Lower leg skin (tissue), 4 donors: Measurements from ENCODE around the gene ALOX5. TPM values are rescaled to one million over a fixed set of nuclear protein-coding genes. Genes with fewer than 3 reads are reported as not detected.

Source experiments
- DNase-seq, 2 donors: peaks; one replicate each; pipeline ENCODE4 v3.0.0-alpha.2; 2019; ENCODE audit warnings: low spot score in 2 of 2
- H3K4me3 ChIP-seq: fragments of 200-600 bp; sonication (generic); 2 replicates; pipeline ENCODE4 v1.5.1; 2017; ENCODE audit warnings: mild to moderate bottlenecking, low read depth; ENCODE audit not compliant: poor library complexity, severe bottlenecking
- CTCF ChIP-seq, 3 donors: fragments of 450-650 bp; IDR thresholded peaks; one replicate each; pipeline ENCODE4 v1.5.1; 2016; ENCODE audit warnings: antibody characterized with exemption in 3 of 3, mild to moderate bottlenecking in 3 of 3, moderate library complexity in 2 of 3
- POLR2A ChIP-seq, 2 donors: fragments of 450-650 bp; IDR thresholded peaks; one replicate each; pipeline ENCODE4 v1.6.1; 2016 to 2017; ENCODE audit warnings: antibody characterized with exemption in 2 of 2, mild to moderate bottlenecking in 1 of 2, moderate library complexity in 1 of 2
- WGBS, 2 donors: methylation state at CpG; one replicate each; pipeline ENCODE4 v1.1.5; 2018; 5-methylcytosine and 5-hydroxymethylcytosine counted together
- intact Hi-C: fragments of 100-400 bp; cut with DNase I; formaldehyde crosslinking; loops from one replicate; pipeline ENCODE4 v1.15.0; 2023; ENCODE audit warnings: low total_unique reads
- total RNA-seq, 4 donors: library from RNA; depleted of rRNA; stranded (reverse); fragments of >200 nt; gene quantifications; one replicate each; pipeline ENCODE4 v1.1.0, GENCODE V29; 2016

Gene ALOX5
- total RNA-seq, 4 donors from 2014 or later: 7.4 to 16.0 (median 11.9) TPM

- no peak for DNase-seq
- TF ChIP-seq POLR2A (IDR thresholded peaks at IDR 0.05) (no peak), CTCF (IDR thresholded peaks at IDR 0.05) (no peak)
- intact Hi-C loops: no loop called here
- no peak overlapping the region for H3K4me3 ChIP-seq
- WGBS, 2 donors: 94 to 95% methylated on average over 7 of the region's 7 CpGs
These were observed 82.2 kb downstream of the ALOX5 start for GRCh38 chr10:45456233-45456632.

GRCh38 chr10:45456822-45457221 lies 82.8 kb downstream of the ALOX5 start:
- intact Hi-C loops: no loop called here
- WGBS, 2 donors: 85 to 93% methylated on average over 7 of the region's 7 CpGs
- TF ChIP-seq POLR2A (IDR thresholded peaks at IDR 0.05) (no peak), CTCF (IDR thresholded peaks at IDR 0.05) (no peak)
- H3K4me3 ChIP-seq: no peak overlapping the region
- peak in 1 of 2 donors; percentile 6 for DNase-seq

- TF ChIP-seq POLR2A (IDR thresholded peaks at IDR 0.05) (no peak), CTCF (IDR thresholded peaks at IDR 0.05) (no peak)
- intact Hi-C loops: no loop called here
- H3K4me3 ChIP-seq: no peak overlapping the region
- 94 to 98% methylated on average over 8 of the region's 8 CpGs for WGBS, 2 donors
- DNase-seq: no peak
These were observed 83.5 kb downstream of the ALOX5 start for GRCh38 chr10:45457487-45457886.

DNA sequence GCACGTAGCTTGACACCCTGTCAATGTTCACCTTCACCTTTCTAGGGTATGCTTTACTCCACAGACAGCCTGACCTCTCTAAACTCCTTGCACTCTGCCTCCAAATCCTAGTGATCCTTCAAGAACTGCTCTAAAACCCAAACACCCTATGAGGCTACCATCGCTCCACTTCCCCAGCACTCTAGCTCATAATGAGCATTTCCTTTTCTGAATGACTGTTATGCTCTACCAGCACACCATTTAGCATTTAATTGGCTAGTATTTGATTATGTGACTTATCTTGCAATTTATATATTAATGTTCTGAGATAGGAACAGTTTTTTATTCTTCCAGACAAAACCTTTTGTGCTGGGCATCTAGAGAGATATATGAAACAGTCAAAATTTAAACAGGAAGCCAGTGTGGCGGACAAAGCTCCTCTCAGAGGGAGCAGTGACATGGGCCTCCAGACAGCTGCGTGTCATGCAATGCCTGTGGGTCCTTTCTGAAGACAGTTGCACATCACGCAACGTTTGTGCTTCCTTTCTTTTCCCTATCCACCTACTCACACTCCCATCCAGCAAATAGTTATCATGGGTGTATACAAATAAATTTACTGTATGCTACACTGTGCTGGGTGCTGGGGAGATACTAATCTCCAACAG lies 86.3 kb downstream of the ALOX5 start:
- WGBS, 2 donors: 86 to 90% methylated on average over 6 of the region's 6 CpGs
- DNase-seq: no peak
- intact Hi-C loops: no loop called here
- no peak for TF ChIP-seq POLR2A (IDR thresholded peaks at IDR 0.05)
- TF ChIP-seq CTCF (IDR thresholded peaks at IDR 0.05): no peak
- H3K4me3 ChIP-seq: no peak overlapping the region

DNA sequence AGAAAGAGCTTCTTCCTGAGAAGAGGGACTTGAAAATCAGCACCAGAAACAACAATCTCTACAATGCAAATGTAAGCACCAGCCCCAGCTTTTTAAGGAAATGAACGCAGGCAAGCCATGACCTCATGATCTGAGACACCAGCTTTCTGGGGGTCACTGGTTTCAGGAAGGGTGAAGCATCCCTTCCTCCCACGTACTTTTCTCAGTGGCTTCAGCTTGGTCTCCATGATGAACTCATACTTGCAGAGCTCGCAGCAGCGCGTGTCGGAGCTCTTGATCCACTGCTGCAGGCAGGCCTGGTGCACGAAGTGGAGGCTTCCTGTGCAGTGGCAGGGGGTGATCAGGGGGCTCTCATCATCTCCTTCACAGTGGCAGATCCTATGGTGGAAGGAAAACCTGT lies 87.0 kb downstream of the ALOX5 start:
- H3K4me3 ChIP-seq: no peak overlapping the region
- TF ChIP-seq CTCF (IDR thresholded peaks at IDR 0.05): no peak
- no peak for TF ChIP-seq POLR2A (IDR thresholded peaks at IDR 0.05)
- peak in 1 of 2 donors; percentile 14 for DNase-seq
- WGBS, 2 donors: 81 to 89% methylated on average over 7 of the region's 7 CpGs
- intact Hi-C loops: no loop called here
